HL-60 (cell line): ENCODE data around the gene ARFGAP1.

Experiments
- CTCF ChIP-seq: IDR thresholded peaks from one replicate; pipeline ENCODE4 v1.5.1; 2011; ENCODE audit warnings: low read length, control low read depth, inconsistent platforms; ENCODE audit not compliant: insufficient read depth
- POLR2AphosphoS5 ChIP-seq: IDR thresholded peaks from 2 replicates; pipeline ENCODE4 v1.6.1; 2012; ENCODE audit warnings: low read depth
- REST ChIP-seq: IDR thresholded peaks from 2 replicates; pipeline ENCODE4 v1.6.1; 2012; ENCODE audit warnings: low read depth; ENCODE audit not compliant: insufficient replicate concordance

GRCh38 chr20:63316502-63316921 is 43.9 kb downstream of the ARFGAP1 start:
- TF ChIP-seq CTCF, result no peak
- no peak for TF ChIP-seq REST
- TF ChIP-seq POLR2AphosphoS5, result no peak
